B cell (primary cell): ENCODE data around the gene SPATA21. TPM values are rescaled to one million over a fixed set of nuclear protein-coding genes. Genes with fewer than 3 reads are reported as not detected.

Experiments used
- ATAC-seq: fragments of 200-7000 bp; cut with Tn5 transposase; one replicate; pipeline ENCODE4 v1.10.0; 2021; ENCODE audit warnings: low read depth, mild to moderate bottlenecking, moderate number of reproducible peaks, moderate library complexity
- CTCF ChIA-PET: fragments of 350-600 bp; sonication (Branson Sonifier 250); formaldehyde crosslinking; loops from one replicate; lab custom pipeline; 2021; ENCODE audit warnings: antibody characterized with exemption, inconsistent platforms; lab: Charles Lee
- POLR2A ChIA-PET: fragments of 350-600 bp; sonication (Branson Sonifier 250); formaldehyde crosslinking; loops from one replicate; lab custom pipeline; 2021; ENCODE audit warnings: antibody characterized with exemption; lab: Charles Lee
- DNase-seq: peaks from one replicate; pipeline ENCODE4 v3.0.0; 2013
- H2AFZ ChIP-seq: 2 replicates; pipeline ENCODE4 v1.6.1; 2012; ENCODE audit warnings: mild to moderate bottlenecking, low read depth, low read length; ENCODE audit not compliant: insufficient read depth, poor library complexity, severe bottlenecking
- H3K27ac ChIP-seq, 2 donors: 1 replicate in 1 of 2; 2 replicates in 1 of 2; pipeline ENCODE4 v1.5.1; 2012 to 2013; ENCODE audit warnings: low read length in 2 of 2, mild to moderate bottlenecking in 2 of 2, moderate library complexity in 1 of 2
- H3K27me3 ChIP-seq, 4 experiments: fragments of 200-600 bp in 1 of 4; sonication (generic) in 1 of 4; replicated peaks in 1 of 4; 1 replicate in 2 of 4; 2 replicates in 2 of 4; pipeline versions ENCODE4 v1.6.1 to v1.7.0; 2013 to 2016; ENCODE audit warnings: low read length in 3 of 4, mild to moderate bottlenecking in 2 of 4, mixed read lengths in 1 of 4, moderate library complexity in 1 of 4; ENCODE audit not compliant: insufficient read depth in 4 of 4, control insufficient read depth in 3 of 4; ENCODE audit errors: control extremely low read depth in 1 of 4
- H3K36me3 ChIP-seq, 2 experiments: replicated peaks in 1 of 2; 1 replicate in 1 of 2; 2 replicates in 1 of 2; pipeline versions ENCODE4 v1.6.1 to v1.7.1; 2013; ENCODE audit warnings: low read length in 1 of 2; ENCODE audit not compliant: insufficient read depth in 2 of 2, control insufficient read depth in 1 of 2; ENCODE audit errors: control extremely low read depth in 1 of 2, extremely low read depth in 1 of 2
- H3K4me1 ChIP-seq, 2 donors: fragments of 200-600 bp in 1 of 2; sonication (generic) in 1 of 2; 1 replicate in 1 of 2; 2 replicates in 1 of 2; pipeline versions ENCODE4 v1.5.1 to v1.6.1; 2013 to 2017; ENCODE audit warnings: low read length in 2 of 2; ENCODE audit not compliant: control insufficient read depth in 2 of 2, insufficient read depth in 2 of 2
- H3K4me2 ChIP-seq: replicated peaks from 2 replicates; pipeline ENCODE3; 2012; ENCODE audit warnings: mild to moderate bottlenecking, low read depth, low read length; ENCODE audit not compliant: poor library complexity, severe bottlenecking
- H3K4me3 ChIP-seq, 5 experiments: fragments of 200-600 bp in 1 of 5; sonication (generic) in 1 of 5; 1 replicate in 3 of 5; 2 replicates in 2 of 5; pipeline versions ENCODE4 v1.5.1 to v1.7.0; 2011 to 2016; ENCODE audit warnings: low read length in 4 of 5, mild to moderate bottlenecking in 4 of 5, low read depth in 2 of 5, control low read depth in 1 of 5, moderate library complexity in 1 of 5; ENCODE audit not compliant: insufficient read depth in 1 of 5; ENCODE audit errors: control extremely low read depth in 1 of 5, extremely low read depth in 1 of 5
- H3K79me2 ChIP-seq: fragments of 200-600 bp; sonication (generic); one replicate; pipeline ENCODE4 v1.6.0; 2016; ENCODE audit warnings: low read length; ENCODE audit not compliant: control insufficient read depth, insufficient read depth
- H3K9ac ChIP-seq: fragments of 200-600 bp; sonication (generic); 2 replicates; pipeline ENCODE4 v1.6.1; 2017; ENCODE audit warnings: mild to moderate bottlenecking, low read length, moderate library complexity
- H3K9me3 ChIP-seq, 3 donors: one replicate each; pipeline versions ENCODE4 v1.6.1 to v1.7.1; 2013; ENCODE audit warnings: low read length in 2 of 3; ENCODE audit not compliant: control insufficient read depth in 2 of 3, insufficient read depth in 1 of 3; ENCODE audit errors: control extremely low read depth in 1 of 3
- H4K20me1 ChIP-seq: 2 replicates; pipeline ENCODE4 v1.6.0; 2012; ENCODE audit warnings: mild to moderate bottlenecking, low read length; ENCODE audit not compliant: insufficient read depth, control insufficient read depth, poor library complexity, severe bottlenecking
- H3K27ac Mint-ChIP-seq: one replicate; pipeline ENCODE4 v1.8.0; 2021; ENCODE audit warnings: mixed read lengths
- H3K27me3 Mint-ChIP-seq: one replicate; pipeline ENCODE4 v1.8.0; 2021; ENCODE audit warnings: mixed read lengths
- H3K4me1 Mint-ChIP-seq: one replicate; pipeline ENCODE4 v1.8.0; 2021; ENCODE audit warnings: mixed read lengths
- H3K4me3 Mint-ChIP-seq: one replicate; pipeline ENCODE4 v1.8.0; 2021; ENCODE audit warnings: mixed read lengths
- H3K9me3 Mint-ChIP-seq: one replicate; pipeline ENCODE4 v1.8.0; 2022; ENCODE audit warnings: mixed read lengths; ENCODE audit not compliant: insufficient read depth
- EZH2 ChIP-seq: IDR thresholded peaks from 2 replicates; pipeline ENCODE4 v1.6.1; 2012; ENCODE audit warnings: borderline replicate concordance, low read depth, mild to moderate bottlenecking, moderate library complexity, low read length; ENCODE audit not compliant: insufficient read depth, poor library complexity, severe bottlenecking
- WGBS: methylation state at CpG from one replicate; pipeline ENCODE4 v1.1.5; 2013; ENCODE audit warnings: missing lambda C conversion rate; ENCODE audit not compliant: insufficient coverage; 5-methylcytosine and 5-hydroxymethylcytosine counted together
- intact Hi-C: fragments of 100-400 bp; cut with micrococcal nuclease; formaldehyde crosslinking; loops from one replicate; pipeline ENCODE4 v1.10.0; 2022
- polyA plus RNA-seq: library from polyadenylated mRNA; depleted of rRNA; stranded (reverse); fragments of >200 nt; gene quantifications from 2 replicates; pipeline ENCODE4 v1.2.3, GENCODE V29; 2012
- total RNA-seq, 2 donors: library from RNA; stranded (reverse); fragments of 120-200 nt in 1 of 2; gene quantifications; 1 replicate in 1 of 2; 2 replicates in 1 of 2; pipeline versions ENCODE4 v1.2.3 to v1.2.4, GENCODE V29; 2013 to 2022
- TF ChIP-seq, protein P1 (sequence below): fragments of 200-600 bp; IDR thresholded peaks from one replicate; pipeline ENCODE4 v1.8.0; 2022; ENCODE audit warnings: antibody characterized with exemption, mild to moderate bottlenecking

Gene SPATA21
- total and polyA plus RNA-seq, 2 donors (not counting 1 experiment from before 2014, with no cell fraction given) = 0.01 TPM; not detected in 1

DNA sequence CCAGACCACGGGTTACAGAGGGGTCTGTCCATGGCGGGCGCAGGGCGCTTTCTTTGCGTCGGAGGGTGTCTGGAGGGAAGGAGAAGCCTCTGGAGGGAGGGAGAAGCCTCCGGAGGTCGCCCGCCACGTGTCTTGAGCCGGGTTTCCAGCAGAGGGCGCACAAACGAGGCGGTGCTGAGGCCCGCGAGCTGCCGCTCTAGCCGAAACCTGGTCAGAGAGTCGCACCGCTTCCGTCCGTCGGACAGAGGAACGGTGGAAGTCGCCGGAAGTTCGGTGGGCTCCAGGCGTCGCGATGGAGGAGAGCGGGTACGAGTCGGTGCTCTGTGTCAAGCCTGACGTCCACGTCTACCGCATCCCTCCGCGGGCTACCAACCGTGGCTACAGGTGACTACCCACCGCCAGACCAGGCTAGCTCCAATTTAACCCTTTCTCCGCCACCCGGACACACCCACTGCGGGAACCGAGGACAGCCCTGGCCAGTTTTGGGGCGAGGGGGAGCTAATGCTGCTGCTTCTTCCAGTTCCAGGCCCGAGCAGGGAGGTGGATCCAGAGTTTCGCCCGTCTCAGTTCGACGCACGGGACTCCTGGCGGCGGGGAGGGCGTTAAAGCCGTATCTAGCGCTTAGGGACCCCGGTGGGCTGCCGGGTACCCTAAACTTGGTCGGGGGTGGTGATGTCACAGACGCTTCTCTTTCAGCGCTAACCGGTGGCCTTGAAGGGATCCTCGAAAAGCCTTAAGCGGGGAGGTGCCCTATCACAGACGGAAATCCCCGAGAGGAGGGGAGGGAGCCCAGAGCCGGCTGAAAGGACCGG lies 3.5 kb upstream of the SPATA21 start, which contains the start of gene NECAP2:
Gene NECAP2, plus strand, starts transcription at position 255 of the 812 bp plus-strand sequence. Its CDS starts 38 bp downstream, at position 293.
- CTCF ChIA-PET = interaction anchor here (0.6 to 2.6 kb wide), 19 partner anchors 9 to 558 kb away, joined by 3 to 17 read pairs (median 4); partner anchors contain the start of genes FBXO42 and NBPF1
- Histone ChIP-seq H3K9me3 (peaks cover 0 to 3% (median 0%) of the 10 kb centered on the region in 3 donors), H3K36me3 (peaks cover 0 to 29% of the 10 kb centered on the region in 2 experiments), H3K9ac (peak within 1 kb of the TSS; percentile 95), H3K27me3 (no peaks in the 10 kb centered on the region), H2AFZ (peak within 1 kb of the TSS; percentile 70), H3K4me3 (peak within 1 kb of the TSS; percentile 34 to 100 (median 95)), H3K27ac (peak within 1 kb of the TSS; percentile 97 to 98), H3K4me2 (peak within 1 kb of the TSS; percentile 96), H3K79me2 (peaks cover 52% of the 10 kb centered on the region), H4K20me1 (peaks cover 40% of the 10 kb centered on the region), H3K4me1 (peaks cover 16 to 29% of the 10 kb centered on the region in 2 donors)
- Mint-ChIP-seq H3K27ac (peak within 1 kb of the TSS; percentile 91), H3K9me3 (no peaks in the 10 kb centered on the region), H3K4me1 (peaks cover 28% of the 10 kb centered on the region), H3K4me3 (peak within 1 kb of the TSS; percentile 93), H3K27me3 (no peaks in the 10 kb centered on the region)
- peak; percentile 89 for ATAC-seq
- TF ChIP-seq, protein P1, sequence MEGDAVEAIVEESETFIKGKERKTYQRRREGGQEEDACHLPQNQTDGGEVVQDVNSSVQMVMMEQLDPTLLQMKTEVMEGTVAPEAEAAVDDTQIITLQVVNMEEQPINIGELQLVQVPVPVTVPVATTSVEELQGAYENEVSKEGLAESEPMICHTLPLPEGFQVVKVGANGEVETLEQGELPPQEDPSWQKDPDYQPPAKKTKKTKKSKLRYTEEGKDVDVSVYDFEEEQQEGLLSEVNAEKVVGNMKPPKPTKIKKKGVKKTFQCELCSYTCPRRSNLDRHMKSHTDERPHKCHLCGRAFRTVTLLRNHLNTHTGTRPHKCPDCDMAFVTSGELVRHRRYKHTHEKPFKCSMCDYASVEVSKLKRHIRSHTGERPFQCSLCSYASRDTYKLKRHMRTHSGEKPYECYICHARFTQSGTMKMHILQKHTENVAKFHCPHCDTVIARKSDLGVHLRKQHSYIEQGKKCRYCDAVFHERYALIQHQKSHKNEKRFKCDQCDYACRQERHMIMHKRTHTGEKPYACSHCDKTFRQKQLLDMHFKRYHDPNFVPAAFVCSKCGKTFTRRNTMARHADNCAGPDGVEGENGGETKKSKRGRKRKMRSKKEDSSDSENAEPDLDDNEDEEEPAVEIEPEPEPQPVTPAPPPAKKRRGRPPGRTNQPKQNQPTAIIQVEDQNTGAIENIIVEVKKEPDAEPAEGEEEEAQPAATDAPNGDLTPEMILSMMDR = peak; percentile 92
- TF ChIP-seq EZH2 = no peak
- intact Hi-C loops = loop anchor here (1.0 to 10.0 kb wide), 7 partner anchors 19 to 916 kb away; partner anchors contain the start of genes CASP9, CPLANE2, DNAJC16 and FBXO42
- POLR2A ChIA-PET = interaction anchor here (0.6 to 2.4 kb wide), 9 partner anchors 10 to 511 kb away, joined by 3 to 10 read pairs (median 4); partner anchors contain the start of genes RNU1-1 and SZRD1
- peak; percentile 94 for DNase-seq
- under 1% methylated on average over 66 of the region's 68 CpGs for WGBS
